WTC11 (cell line): ENCODE measurements around the gene DEDD2. TPM values are rescaled to one million over a fixed set of nuclear protein-coding genes. Genes with fewer than 3 reads are reported as not detected.

Experiments used
- ATAC-seq: fragments of 200-7000 bp; cut with Tn5 transposase; 2 replicates; pipeline ENCODE4 v1.10.0; 2021; ENCODE audit warnings: mild to moderate bottlenecking, moderate library complexity
- CTCF ChIA-PET: fragments of 300-600 bp; sonication (Branson Sonifier 250); formaldehyde crosslinking; loops from one replicate; lab custom pipeline; 2021; ENCODE audit warnings: antibody characterized with exemption; lab: Charles Lee
- POLR2A ChIA-PET: fragments of 350-600 bp; sonication (Branson Sonifier 250); formaldehyde crosslinking; loops from one replicate; lab custom pipeline; 2021; ENCODE audit warnings: antibody characterized with exemption; lab: Charles Lee
- DNase-seq: peaks from one replicate; pipeline ENCODE4 v3.0.0; 2021; ENCODE audit warnings: low spot score
- H3K27ac Mint-ChIP-seq: 2 replicates; pipeline ENCODE4 v1.8.0; 2021; ENCODE audit warnings: mixed read lengths
- H3K27me3 Mint-ChIP-seq: 2 replicates; pipeline ENCODE4 v1.8.0; 2021; ENCODE audit warnings: low read depth, mild to moderate bottlenecking, moderate library complexity, mixed read lengths
- H3K36me3 Mint-ChIP-seq: 2 replicates; pipeline ENCODE4 v1.8.0; 2021; ENCODE audit warnings: mixed read lengths
- H3K4me1 Mint-ChIP-seq: 2 replicates; pipeline ENCODE4 v1.8.0; 2022; ENCODE audit warnings: mixed read lengths
- H3K4me3 Mint-ChIP-seq: 2 replicates; pipeline ENCODE4 v1.8.0; 2021; ENCODE audit warnings: mild to moderate bottlenecking, moderate library complexity, mixed read lengths
- H3K9me3 Mint-ChIP-seq: 2 replicates; pipeline ENCODE4 v1.8.0; 2021; ENCODE audit warnings: mixed read lengths
- ELF4 ChIP-seq: sonication (generic); formaldehyde crosslinking; IDR thresholded peaks from 2 replicates; pipeline ENCODE4 v1.8.1; 2022; ENCODE audit warnings: low read depth, mild to moderate bottlenecking, moderate library complexity, missing genetic modification reagents
- FOXK1 ChIP-seq: sonication (generic); formaldehyde crosslinking; IDR thresholded peaks from 2 replicates; pipeline ENCODE4 v1.8.0; 2022; ENCODE audit warnings: mild to moderate bottlenecking, moderate library complexity, missing genetic modification reagents
- FOXP1 ChIP-seq: sonication (generic); formaldehyde crosslinking; IDR thresholded peaks from 2 replicates; pipeline ENCODE4 v1.8.0; 2022; ENCODE audit warnings: missing genetic modification reagents, mild to moderate bottlenecking, moderate library complexity, borderline replicate concordance
- GTF2I ChIP-seq: fragments of 250-450 bp; sonication (Bioruptor Pico); conservative IDR thresholded peaks from 2 replicates; pipeline ENCODE4 v1.4.0; 2021; ENCODE audit warnings: mild to moderate bottlenecking
- HMGA2 ChIP-seq: fragments of 250-450 bp; sonication (Bioruptor Pico); IDR thresholded peaks from 2 replicates; pipeline ENCODE4 v1.4.0; 2021; ENCODE audit warnings: mild to moderate bottlenecking, moderate library complexity
- NFE2L1 ChIP-seq: sonication (generic); formaldehyde crosslinking; IDR thresholded peaks from 2 replicates; pipeline ENCODE4 v1.8.1; 2023; ENCODE audit warnings: missing genetic modification reagents
- NR1H2 ChIP-seq: sonication (generic); formaldehyde crosslinking; IDR thresholded peaks from 2 replicates; pipeline ENCODE4 v1.9.0; 2021; ENCODE audit warnings: mild to moderate bottlenecking, moderate library complexity, missing genetic modification reagents
- NR2C2 ChIP-seq: sonication (generic); formaldehyde crosslinking; IDR thresholded peaks from 2 replicates; pipeline ENCODE4 v1.8.0; 2022; ENCODE audit warnings: mild to moderate bottlenecking, missing genetic modification reagents
- OVOL2 ChIP-seq: fragments of 250-450 bp; sonication (Bioruptor Pico); IDR thresholded peaks from 2 replicates; pipeline ENCODE4 v1.9.0; 2021; ENCODE audit warnings: mild to moderate bottlenecking, borderline replicate concordance
- USF1 ChIP-seq: sonication (generic); formaldehyde crosslinking; IDR thresholded peaks from 2 replicates; pipeline ENCODE4 v1.8.0; 2022; ENCODE audit warnings: mild to moderate bottlenecking, missing genetic modification reagents
- ZBTB21 ChIP-seq: sonication (generic); formaldehyde crosslinking; IDR thresholded peaks from 2 replicates; pipeline ENCODE4 v1.8.1; 2023; ENCODE audit warnings: mild to moderate bottlenecking, missing genetic modification reagents, borderline replicate concordance
- ZNF232 ChIP-seq: sonication (generic); formaldehyde crosslinking; IDR thresholded peaks from 2 replicates; pipeline ENCODE4 v1.8.0; 2022; ENCODE audit warnings: mild to moderate bottlenecking, missing genetic modification reagents
- total RNA-seq: library from RNA; stranded (reverse); gene quantifications from 3 replicates; pipeline ENCODE4 v1.2.3, GENCODE V29; 2021
- TF ChIP-seq, protein P1 (sequence below): sonication (generic); formaldehyde crosslinking; IDR thresholded peaks from 2 replicates; pipeline ENCODE4 v1.8.1; 2022; ENCODE audit warnings: mild to moderate bottlenecking, moderate library complexity, missing genetic modification reagents
- TF ChIP-seq, protein P2 (sequence below): sonication (generic); formaldehyde crosslinking; IDR thresholded peaks from 2 replicates; pipeline ENCODE4 v1.8.1; 2022; ENCODE audit warnings: low read depth, missing genetic modification reagents, borderline replicate concordance

The DEDD2 gene
- total RNA-seq, 1 experiment from 2014 or later: 37.7 TPM

- TF ChIP-seq ZBTB21 (CRISPR knock-in tag) (0 out of 2 replicates have a peak, but pooled peaks have one; percentile 59), FOXP1 (peak; percentile 83; the same call in 1 of the 2 replicates), NR2C2 (CRISPR knock-in tag) (0 out of 2 replicates have a peak, but pooled peaks have one; percentile 16), FOXK1 (CRISPR knock-in tag) (no peak), OVOL2 (CRISPR knock-in tag) (no peak), NFE2L1 (peak; percentile 52; the same call in 1 of the 2 replicates), USF1 (CRISPR knock-in tag) (peak; percentile 32; the same call in 1 of the 2 replicates), ELF4 (CRISPR knock-in tag) (no peak)
- TF ChIP-seq, protein P1, sequence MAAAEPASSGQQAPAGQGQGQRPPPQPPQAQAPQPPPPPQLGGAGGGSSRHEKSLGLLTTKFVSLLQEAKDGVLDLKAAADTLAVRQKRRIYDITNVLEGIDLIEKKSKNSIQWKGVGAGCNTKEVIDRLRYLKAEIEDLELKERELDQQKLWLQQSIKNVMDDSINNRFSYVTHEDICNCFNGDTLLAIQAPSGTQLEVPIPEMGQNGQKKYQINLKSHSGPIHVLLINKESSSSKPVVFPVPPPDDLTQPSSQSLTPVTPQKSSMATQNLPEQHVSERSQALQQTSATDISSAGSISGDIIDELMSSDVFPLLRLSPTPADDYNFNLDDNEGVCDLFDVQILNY (CRISPR knock-in tag): 0 out of 2 replicates have a peak, but pooled peaks have one; percentile 52
- TF ChIP-seq, all 79 proteins: peak for 11
These were observed 21.2 kb downstream of the DEDD2 start (continued) for GRCh38 chr19:42196011-42197001.

DNA sequence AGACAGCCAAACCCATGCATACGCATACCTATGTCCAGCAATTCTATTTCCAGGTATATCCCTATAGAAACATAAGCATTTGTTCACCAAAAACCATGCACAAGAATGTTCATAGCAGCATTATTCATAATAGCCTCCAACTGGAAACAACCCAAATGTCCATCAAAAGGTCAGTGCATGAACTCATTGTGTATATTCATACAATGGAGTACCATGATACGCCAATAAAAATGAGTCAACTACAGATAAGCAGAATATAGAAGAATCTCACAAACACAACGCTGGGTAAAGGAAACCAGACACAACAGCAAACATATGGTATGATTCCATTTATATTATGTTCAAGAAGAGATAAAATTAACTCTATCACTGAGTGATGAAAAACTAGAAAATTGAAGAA is 23.8 kb downstream of the DEDD2 start:
- no peak for DNase-seq
- Mint-ChIP-seq H3K27me3 (peaks cover 39% of the 10 kb centered on the region), H3K4me3 (no peak overlapping the region), H3K4me1 (peaks cover 18% of the 10 kb centered on the region), H3K36me3 (peaks cover 32% of the 10 kb centered on the region), H3K27ac (no peak overlapping the region), H3K9me3 (peaks cover 13% of the 10 kb centered on the region)
- ATAC-seq: no peak
- POLR2A ChIA-PET: no interaction called here
- CTCF ChIA-PET: no interaction called here
- TF ChIP-seq, protein P2, sequence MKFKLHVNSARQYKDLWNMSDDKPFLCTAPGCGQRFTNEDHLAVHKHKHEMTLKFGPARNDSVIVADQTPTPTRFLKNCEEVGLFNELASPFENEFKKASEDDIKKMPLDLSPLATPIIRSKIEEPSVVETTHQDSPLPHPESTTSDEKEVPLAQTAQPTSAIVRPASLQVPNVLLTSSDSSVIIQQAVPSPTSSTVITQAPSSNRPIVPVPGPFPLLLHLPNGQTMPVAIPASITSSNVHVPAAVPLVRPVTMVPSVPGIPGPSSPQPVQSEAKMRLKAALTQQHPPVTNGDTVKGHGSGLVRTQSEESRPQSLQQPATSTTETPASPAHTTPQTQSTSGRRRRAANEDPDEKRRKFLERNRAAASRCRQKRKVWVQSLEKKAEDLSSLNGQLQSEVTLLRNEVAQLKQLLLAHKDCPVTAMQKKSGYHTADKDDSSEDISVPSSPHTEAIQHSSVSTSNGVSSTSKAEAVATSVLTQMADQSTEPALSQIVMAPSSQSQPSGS: no peak
- TF ChIP-seq NR1H2 (CRISPR knock-in tag): no peak

- no peak for DNase-seq
- ATAC-seq: no peak
- H3K9me3 Mint-ChIP-seq: peaks cover 13% of the 10 kb centered on the region
- CTCF ChIA-PET: interaction anchor here (0.7 to 1.0 kb wide), 2 partner anchors 121 to 194 kb away, joined by 3 to 4 read pairs; no protein-coding TSS in a partner anchor
- TF ChIP-seq GTF2I (0 out of 2 replicates have a peak, but pooled peaks have one; percentile 20), ZNF232 (CRISPR knock-in tag) (no peak)
- TF ChIP-seq, all 79 proteins: peak for 1
- Mint-ChIP-seq H3K27me3 (peaks cover 39% of the 10 kb centered on the region), H3K27ac (no peak overlapping the region), H3K4me3 (no peak overlapping the region), H3K36me3 (peaks cover 29% of the 10 kb centered on the region), H3K4me1 (peaks cover 16% of the 10 kb centered on the region)
- POLR2A ChIA-PET: no interaction called here
These were observed 24.2 kb downstream of the DEDD2 start for GRCh38 chr19:42193294-42193693.

- peaks cover 18% of the 10 kb centered on the region for H3K36me3 Mint-ChIP-seq
- POLR2A ChIA-PET: no interaction called here
- DNase-seq: no peak
These were observed 25.6 kb downstream of the DEDD2 start for GRCh38 chr19:42191855-42192254.

More at GRCh38 chr19:42191855-42192254, 25.6 kb downstream of the DEDD2 start:
- H3K27ac Mint-ChIP-seq: no peak overlapping the region
- TF ChIP-seq HMGA2: no peak
- peaks cover 13% of the 10 kb centered on the region for H3K9me3 Mint-ChIP-seq
- CTCF ChIA-PET: interaction anchor here (0.7 to 2.0 kb wide), 4 partner anchors 15 to 84 kb away, joined by 3 to 6 read pairs (median 5); partner anchors contain the start of gene POU2F2
- H3K27me3 Mint-ChIP-seq: peaks cover 39% of the 10 kb centered on the region
- H3K4me1 Mint-ChIP-seq: peaks cover 7% of the 10 kb centered on the region
- ATAC-seq: no peak
- no peak overlapping the region for H3K4me3 Mint-ChIP-seq
